H1 (cell line): ENCODE data around the gene CPNE4. TPM values are rescaled to one million over a fixed set of nuclear protein-coding genes. Genes with fewer than 3 reads are reported as not detected.

Source experiments
- EP300 ChIP-seq, 2 experiments: IDR thresholded peaks; 1 replicate in 1 of 2; 2 replicates in 1 of 2; pipeline ENCODE4 v1.6.1; 2011 to 2012; ENCODE audit warnings: low read depth in 2 of 2, low read length in 2 of 2, mild to moderate bottlenecking in 2 of 2, borderline replicate concordance in 1 of 2, inconsistent platforms in 1 of 2, moderate library complexity in 1 of 2
- polyA plus RNA-seq, 7 experiments: library from polyadenylated mRNA; depleted of rRNA in 3 of 7; stranded (reverse) in 5 of 7; unstranded in 2 of 7; fragments of >200 nt in 5 of 7; fragments of 200-250 nt in 2 of 7; gene quantifications; 1 replicate in 5 of 7; 2 replicates in 1 of 7; 4 replicates in 1 of 7; pipeline versions ENCODE4 v1.2.1 to v1.2.3, GENCODE V29; 2011 to 2013; ENCODE audit warnings: missing spikeins in 2 of 7, mixed read lengths in 2 of 7
- total RNA-seq: library from RNA; stranded (reverse); fragmentation: NEBNext Ultra II Directional; extraction: Animal tissue kit (Norgen Biotek cat#: 25700); gene quantifications from 2 replicates; pipeline ENCODE4 v1.2.1, GENCODE V29; 2021

CPNE4 gene
- total and polyA plus RNA-seq, 2 of the 8 experiments (the other 6 are each of a cell fraction or from before 2014, with no cell fraction given): 0.82 to 3.8 TPM

GRCh38 chr3:132083159-132083558 lies 48.3 kb upstream of the CPNE4 start (continued):
- no peak for TF ChIP-seq EP300 (IDR thresholded peaks at IDR 0.05; ENCODE audit: borderline replicate concordance in 1 of 2, low read depth in 2 of 2, low read length in 2 of 2)
- TF ChIP-seq, all 59 proteins: peak for 0
